HG03135 (cell line): Measurements from ENCODE around the gene NTM.

ENCODE experiments used
- ATAC-seq: cut with Tn5 transposase; IDR thresholded peaks from one replicate; pipeline ENCODE4 v1.9.1; 2021; ENCODE audit warnings: mild to moderate bottlenecking, moderate library complexity; ENCODE audit not compliant: unreplicated experiment

NTM gene

GRCh38 chr11:131758726-131759125, 388.3 kb downstream of the NTM start:
- ATAC-seq = no peak

DNA sequence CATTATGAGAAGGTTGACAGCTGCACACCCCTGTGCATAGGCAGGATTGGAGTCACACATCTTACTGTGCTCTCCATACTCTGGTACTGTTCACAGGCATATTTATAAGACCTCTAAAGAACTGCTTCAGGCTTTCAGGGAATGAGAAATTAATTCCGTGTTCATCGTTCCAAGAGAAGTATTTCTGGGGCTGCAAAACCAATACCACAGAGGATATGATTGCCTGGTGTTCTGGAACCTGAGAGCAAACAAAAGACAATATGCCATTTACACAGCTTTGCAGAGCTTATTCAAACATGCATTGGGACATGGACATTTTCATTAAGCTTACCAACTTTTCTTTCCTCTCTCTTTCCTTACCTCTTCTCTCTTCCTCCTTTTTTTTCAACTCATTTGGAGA, 388.7 kb downstream of the NTM start:
- no peak for ATAC-seq

GRCh38 chr11:131760091-131761061, 390.0 kb downstream of the NTM start:
- no peak for ATAC-seq

GRCh38 chr11:131762346-131763110, 392.1 kb downstream of the NTM start:
- ATAC-seq = no peak

- no peak for ATAC-seq
Observed at GRCh38 chr11:131763193-131763890, 392.9 kb downstream of the NTM start.

DNA sequence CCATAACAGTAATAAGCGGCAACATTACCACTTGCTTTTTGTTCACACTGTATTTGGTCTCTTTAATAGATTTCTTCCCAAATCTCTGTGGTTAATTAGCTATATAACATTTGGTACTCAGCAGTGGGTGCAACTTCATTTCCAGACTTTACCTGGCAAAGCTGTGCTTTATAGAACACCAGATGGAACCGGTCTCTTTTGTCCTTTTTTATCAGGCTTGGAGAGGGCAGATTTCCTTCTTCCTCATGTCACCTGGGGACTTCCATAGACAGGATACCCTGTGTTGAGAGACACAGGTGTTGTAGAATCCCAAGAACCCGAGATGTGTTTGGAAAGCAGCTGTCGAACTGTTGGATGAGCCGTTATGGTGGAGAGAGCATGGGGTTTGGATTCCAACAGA, 393.7 kb downstream of the NTM start:
- ATAC-seq = no peak

GRCh38 chr11:131764649-131765048, 394.2 kb downstream of the NTM start:
- ATAC-seq = no peak

- no peak for ATAC-seq
Observed at GRCh38 chr11:131766637-131767036, 396.2 kb downstream of the NTM start.

- ATAC-seq = no peak
Observed at GRCh38 chr11:131767421-131767820, 397.0 kb downstream of the NTM start.

- ATAC-seq = no peak
Observed at GRCh38 chr11:131770801-131771200, 400.4 kb downstream of the NTM start.

- no peak for ATAC-seq
Observed at GRCh38 chr11:131771471-131771870, 401.1 kb downstream of the NTM start.

DNA sequence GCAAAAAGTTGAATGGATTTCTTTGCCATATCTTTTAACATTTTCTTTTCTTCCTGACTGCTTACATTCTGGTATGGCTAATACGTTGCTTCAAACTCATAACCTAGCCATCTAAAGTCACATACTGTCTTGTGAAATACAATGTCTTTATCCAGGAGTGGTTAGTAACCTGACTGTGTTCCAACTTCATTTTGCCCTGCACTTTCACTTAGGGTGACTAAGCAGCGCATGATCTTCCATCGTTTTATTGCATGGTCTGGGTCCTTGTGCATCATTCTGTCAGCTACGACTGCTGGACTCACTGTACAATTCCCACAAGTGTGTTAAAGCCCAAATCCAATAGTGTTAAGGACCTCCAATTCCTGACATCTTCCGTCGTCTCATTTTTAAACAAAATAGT, 403.2 kb downstream of the NTM start:
- ATAC-seq = no peak

DNA sequence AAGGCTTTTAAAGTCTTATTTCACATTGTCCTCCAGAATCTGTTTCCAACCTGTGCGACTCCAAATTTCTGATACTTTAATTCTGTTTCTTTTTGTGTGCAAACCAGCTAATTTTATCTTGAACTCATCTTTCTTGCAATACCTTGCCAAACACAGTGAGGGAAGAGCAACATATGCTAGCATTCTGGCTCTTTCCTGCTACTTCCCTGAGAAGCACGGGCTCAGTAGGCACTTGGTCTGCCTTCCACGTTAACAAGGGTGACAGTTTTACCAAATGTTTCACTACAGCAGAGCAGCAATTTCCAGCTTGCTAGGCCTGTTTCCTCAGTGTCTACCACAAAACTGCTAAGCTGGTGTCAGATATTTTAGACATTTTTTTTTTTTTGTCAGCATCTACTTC, 405.8 kb downstream of the NTM start:
- ATAC-seq = no peak

GRCh38 chr11:131785801-131786200, 415.4 kb downstream of the NTM start:
- no peak for ATAC-seq

DNA sequence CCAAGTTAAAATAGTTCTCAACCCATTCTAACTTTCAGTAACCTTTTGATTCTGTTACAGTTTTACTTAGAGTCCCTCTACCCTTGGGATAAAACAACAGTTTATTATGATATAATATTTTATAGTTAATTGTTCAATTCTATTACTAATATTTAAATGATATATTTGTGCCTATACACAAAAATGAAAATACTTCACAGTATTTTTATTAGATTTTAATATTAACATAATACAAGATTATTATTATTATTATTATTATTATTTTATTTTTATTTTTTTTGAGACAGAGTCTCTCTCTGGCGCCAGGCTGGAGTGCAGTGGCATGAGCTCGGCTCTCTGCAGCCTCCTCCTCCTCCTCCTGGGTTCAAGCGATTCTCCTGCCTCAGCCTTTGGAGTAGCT, 416.7 kb downstream of the NTM start:
- no peak for ATAC-seq

DNA sequence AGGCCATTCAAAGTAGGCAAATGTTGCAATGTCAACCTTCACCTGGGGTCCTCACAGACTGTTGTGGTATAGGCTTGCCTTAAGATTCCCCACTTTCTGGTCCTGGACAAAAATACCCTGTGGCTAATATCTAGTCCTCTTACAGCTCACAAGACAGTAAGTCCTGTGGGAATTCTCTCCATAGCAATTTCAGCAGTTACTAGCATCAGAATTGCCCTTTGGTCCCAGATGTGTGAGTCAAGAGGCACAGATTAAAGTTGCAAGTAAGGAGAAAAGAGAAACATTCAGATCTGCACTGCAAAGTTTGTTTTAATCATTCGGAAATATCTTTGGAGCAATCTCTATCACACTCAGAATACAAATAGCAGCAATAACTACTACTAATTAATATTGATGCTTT, 420.2 kb downstream of the NTM start:
- ATAC-seq = no peak

GRCh38 chr11:131792243-131792642, 421.8 kb downstream of the NTM start:
- no peak for ATAC-seq

DNA sequence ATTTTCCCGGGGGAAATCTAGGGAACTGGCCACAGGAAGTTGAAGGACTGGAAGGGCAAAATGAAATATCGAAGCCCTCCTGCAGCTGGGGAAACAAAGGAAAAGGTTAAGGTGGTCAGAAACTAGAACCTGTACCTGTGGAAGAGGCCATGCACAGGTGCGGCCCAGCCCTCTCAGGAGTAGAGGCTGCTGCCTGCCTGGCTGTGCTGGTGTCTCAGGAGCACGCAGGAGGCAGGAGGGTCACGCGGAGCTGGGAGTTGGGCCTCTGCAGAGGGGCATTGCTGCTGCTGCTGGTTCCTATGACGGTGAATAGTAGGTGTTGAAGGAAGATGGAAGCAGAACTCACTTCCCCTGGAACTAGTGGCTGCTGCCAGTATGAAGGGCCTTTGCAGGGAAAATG, 425.7 kb downstream of the NTM start:
- no peak for ATAC-seq

GRCh38 chr11:131796541-131796940, 426.1 kb downstream of the NTM start:
- ATAC-seq = no peak

- no peak for ATAC-seq
Observed at GRCh38 chr11:131800452-131800851, 430.0 kb downstream of the NTM start.

DNA sequence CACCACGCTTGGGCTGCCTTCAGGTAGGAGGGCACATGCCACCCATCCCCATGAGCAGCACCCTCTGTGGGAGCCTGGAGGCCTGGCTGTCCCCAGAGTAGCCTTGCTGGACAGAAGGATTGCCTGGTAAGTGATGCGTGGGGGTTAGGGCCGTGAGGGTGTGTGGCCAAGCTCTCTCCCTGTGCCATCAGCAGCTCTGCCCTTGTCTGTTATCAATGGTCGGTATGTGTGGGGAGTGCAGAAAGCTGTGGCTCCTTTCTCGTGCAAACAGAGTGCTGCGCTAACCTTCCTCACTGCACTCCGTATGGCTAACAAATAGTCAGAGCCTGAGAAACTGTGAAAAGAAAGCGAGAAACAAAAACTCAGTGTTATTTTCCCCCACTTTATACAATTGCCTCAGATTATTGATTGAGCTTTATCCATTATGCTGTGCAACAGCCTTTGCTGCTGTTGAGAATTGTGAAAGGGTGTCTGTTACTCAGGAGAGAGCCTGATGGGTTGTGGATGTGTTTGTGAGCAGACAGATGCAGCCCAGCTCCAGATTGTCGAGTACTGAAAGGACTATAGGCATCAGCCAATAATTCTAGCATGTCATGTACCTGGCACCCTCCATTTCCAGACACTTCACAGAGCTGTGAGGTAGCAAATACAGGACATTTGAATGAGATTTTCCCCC, 432.2 kb downstream of the NTM start:
- no peak for ATAC-seq
